Gastrocnemius medialis (tissue), 4 donors: ENCODE data around the gene BSPH1.

Experiments
- POLR2A ChIP-seq, 2 donors: fragments of 450-650 bp; IDR thresholded peaks; one replicate each; pipeline ENCODE4 v1.6.1; 2017; ENCODE audit warnings: antibody characterized with exemption in 2 of 2, mild to moderate bottlenecking in 2 of 2, moderate library complexity in 2 of 2
- TF ChIP-seq, protein P1 (sequence below), 5 experiments: fragments of 450-650 bp in 3 of 5; fragments of 200-600 bp in 2 of 5; sonication (generic) in 2 of 5; IDR thresholded peaks in 4 of 5; conservative IDR thresholded peaks in 1 of 5; 1 replicate in 4 of 5; 2 replicates in 1 of 5; pipeline ENCODE4 v1.5.1; 2016 to 2019; ENCODE audit warnings: antibody characterized with exemption in 5 of 5, mild to moderate bottlenecking in 3 of 5, moderate library complexity in 3 of 5

DNA sequence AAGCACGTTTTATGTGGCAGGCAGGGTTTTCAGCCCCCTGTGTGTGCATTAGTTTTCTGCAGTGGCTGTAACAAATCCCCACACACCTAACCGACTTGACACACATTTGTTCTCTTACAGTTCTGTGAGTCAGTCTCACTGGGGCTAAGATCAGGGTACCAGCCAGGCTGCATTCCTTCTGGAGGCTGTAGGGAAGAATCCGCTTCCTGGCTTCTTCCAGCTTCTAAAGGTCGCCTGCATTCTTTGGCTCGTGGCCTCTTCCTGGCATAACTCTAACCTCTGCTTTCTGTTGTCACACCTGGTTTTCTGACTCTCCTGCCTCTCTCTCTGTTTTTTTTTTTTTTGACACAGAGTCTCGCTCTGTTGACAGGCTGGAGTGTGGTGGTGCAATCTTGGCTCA, 8.9 kb upstream of the BSPH1 start:
- TF ChIP-seq, protein P1, sequence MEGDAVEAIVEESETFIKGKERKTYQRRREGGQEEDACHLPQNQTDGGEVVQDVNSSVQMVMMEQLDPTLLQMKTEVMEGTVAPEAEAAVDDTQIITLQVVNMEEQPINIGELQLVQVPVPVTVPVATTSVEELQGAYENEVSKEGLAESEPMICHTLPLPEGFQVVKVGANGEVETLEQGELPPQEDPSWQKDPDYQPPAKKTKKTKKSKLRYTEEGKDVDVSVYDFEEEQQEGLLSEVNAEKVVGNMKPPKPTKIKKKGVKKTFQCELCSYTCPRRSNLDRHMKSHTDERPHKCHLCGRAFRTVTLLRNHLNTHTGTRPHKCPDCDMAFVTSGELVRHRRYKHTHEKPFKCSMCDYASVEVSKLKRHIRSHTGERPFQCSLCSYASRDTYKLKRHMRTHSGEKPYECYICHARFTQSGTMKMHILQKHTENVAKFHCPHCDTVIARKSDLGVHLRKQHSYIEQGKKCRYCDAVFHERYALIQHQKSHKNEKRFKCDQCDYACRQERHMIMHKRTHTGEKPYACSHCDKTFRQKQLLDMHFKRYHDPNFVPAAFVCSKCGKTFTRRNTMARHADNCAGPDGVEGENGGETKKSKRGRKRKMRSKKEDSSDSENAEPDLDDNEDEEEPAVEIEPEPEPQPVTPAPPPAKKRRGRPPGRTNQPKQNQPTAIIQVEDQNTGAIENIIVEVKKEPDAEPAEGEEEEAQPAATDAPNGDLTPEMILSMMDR (IDR thresholded peaks at IDR 0.05 in 4 of 5, conservative IDR thresholded peaks at IDR 0.05 in 1 of 5), result no peak
- TF ChIP-seq POLR2A (IDR thresholded peaks at IDR 0.05), result no peak
